Left ventricle myocardium inferior (tissue), 1 donor: ENCODE measurements around the gene TMPRSS3. TPM values are rescaled to one million over a fixed set of nuclear protein-coding genes. Genes with fewer than 3 reads are reported as not detected.

Experiments
- DNase-seq: peaks from one replicate; pipeline ENCODE4 v3.0.0-alpha.2; 2020
- H3K27ac ChIP-seq: fragments of 200-600 bp; replicated peaks from 2 replicates; pipeline ENCODE4 v1.8.0; 2021
- H3K27me3 ChIP-seq: fragments of 200-600 bp; 2 replicates; pipeline ENCODE4 v1.8.0; 2021; ENCODE audit warnings: low read depth
- H3K36me3 ChIP-seq: fragments of 200-600 bp; 2 replicates; pipeline ENCODE4 v1.8.0; 2021
- H3K4me1 ChIP-seq: fragments of 200-600 bp; 2 replicates; pipeline ENCODE4 v1.8.0; 2021
- H3K4me3 ChIP-seq: fragments of 200-600 bp; 2 replicates; pipeline ENCODE4 v1.8.0; 2021; ENCODE audit warnings: mild to moderate bottlenecking, moderate library complexity
- H3K9me3 ChIP-seq: fragments of 200-600 bp; replicated peaks from 2 replicates; pipeline ENCODE4 v1.8.0; 2021
- intact Hi-C: fragments of 100-400 bp; cut with micrococcal nuclease; formaldehyde crosslinking; loops from one replicate; pipeline ENCODE4 v1.11.0; 2022
- total RNA-seq: library from RNA; stranded (reverse); fragmentation: NEBNext Ultra II Directional; extraction: Animal tissue kit (Norgen Biotek cat#: 25700); gene quantifications from one replicate; pipeline ENCODE4 v1.2.1, GENCODE V29; 2021
- TF ChIP-seq, protein P1 (sequence below): fragments of 200-600 bp; IDR thresholded peaks from 2 replicates; pipeline ENCODE4 v1.8.0; 2021; ENCODE audit warnings: antibody characterized with exemption, mild to moderate bottlenecking, borderline replicate concordance
- donor health status: DM: no; HTN: yes; CAD: no; lungs with severe emphysema.

TMPRSS3 gene
- total RNA-seq, 1 donor from 2014 or later, result not detected

DNA sequence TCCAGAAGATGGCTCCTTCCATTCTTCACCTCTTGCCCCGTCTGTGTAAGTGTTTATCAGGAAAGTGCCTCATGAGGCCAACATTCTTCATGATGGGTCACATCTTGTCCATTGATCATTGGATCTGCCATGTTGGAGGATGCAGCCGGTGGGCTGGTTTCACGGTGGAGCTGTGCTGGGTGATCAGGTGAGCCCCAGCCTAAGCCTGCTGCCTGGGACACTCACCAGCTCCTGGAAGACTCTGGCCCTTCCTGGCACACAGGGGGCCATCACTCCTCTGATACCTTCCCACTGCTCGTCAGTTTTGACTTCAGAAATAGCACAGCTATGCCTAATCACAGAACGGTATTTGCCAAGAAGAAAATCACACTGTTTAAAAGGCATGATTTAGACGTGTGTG is 46.1 kb upstream of the TMPRSS3 start:
- DNase-seq, result no peak
- no peaks in the 10 kb centered on the region for H3K4me1 ChIP-seq
- peaks cover 3% of the 10 kb centered on the region for H3K9me3 ChIP-seq
- intact Hi-C loops, result no loop called here
- H3K27ac ChIP-seq, result no peak overlapping the region
- H3K27me3 ChIP-seq, result peaks cover 61% of the 10 kb centered on the region
- no peaks in the 10 kb centered on the region for H3K36me3 ChIP-seq
- TF ChIP-seq, protein P1, sequence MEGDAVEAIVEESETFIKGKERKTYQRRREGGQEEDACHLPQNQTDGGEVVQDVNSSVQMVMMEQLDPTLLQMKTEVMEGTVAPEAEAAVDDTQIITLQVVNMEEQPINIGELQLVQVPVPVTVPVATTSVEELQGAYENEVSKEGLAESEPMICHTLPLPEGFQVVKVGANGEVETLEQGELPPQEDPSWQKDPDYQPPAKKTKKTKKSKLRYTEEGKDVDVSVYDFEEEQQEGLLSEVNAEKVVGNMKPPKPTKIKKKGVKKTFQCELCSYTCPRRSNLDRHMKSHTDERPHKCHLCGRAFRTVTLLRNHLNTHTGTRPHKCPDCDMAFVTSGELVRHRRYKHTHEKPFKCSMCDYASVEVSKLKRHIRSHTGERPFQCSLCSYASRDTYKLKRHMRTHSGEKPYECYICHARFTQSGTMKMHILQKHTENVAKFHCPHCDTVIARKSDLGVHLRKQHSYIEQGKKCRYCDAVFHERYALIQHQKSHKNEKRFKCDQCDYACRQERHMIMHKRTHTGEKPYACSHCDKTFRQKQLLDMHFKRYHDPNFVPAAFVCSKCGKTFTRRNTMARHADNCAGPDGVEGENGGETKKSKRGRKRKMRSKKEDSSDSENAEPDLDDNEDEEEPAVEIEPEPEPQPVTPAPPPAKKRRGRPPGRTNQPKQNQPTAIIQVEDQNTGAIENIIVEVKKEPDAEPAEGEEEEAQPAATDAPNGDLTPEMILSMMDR, result no peak
- no peak overlapping the region for H3K4me3 ChIP-seq

DNA sequence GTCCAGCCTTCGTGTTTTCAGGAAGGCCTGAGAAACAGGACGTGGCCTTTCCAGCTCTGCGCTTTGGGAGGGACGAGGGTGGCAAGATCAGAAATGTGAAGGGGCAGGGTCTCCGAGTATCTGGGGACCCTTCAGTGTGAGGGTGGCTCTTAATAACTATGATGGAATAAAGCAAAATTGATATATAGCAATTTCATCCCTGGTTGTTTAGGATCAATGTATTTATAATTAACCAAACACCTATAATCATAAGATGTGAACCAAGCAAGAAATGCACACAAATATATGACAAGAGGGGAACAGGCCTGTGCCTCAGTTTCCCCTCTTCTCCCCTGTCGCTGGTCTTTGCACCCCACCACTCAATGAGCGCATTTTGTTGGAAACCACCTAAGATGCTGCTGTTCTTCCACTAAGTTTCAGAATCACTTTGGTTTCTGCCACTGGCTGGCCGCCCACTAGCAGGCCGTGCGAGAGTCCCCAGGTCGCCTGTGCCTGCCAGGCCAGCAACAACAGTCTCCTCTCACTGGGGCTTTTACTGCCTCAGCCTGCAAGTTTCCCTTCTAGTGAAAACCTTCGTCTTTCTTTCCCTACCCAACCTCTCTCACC is 44.4 kb upstream of the TMPRSS3 start:
- no peaks in the 10 kb centered on the region for H3K4me1 ChIP-seq
- H3K4me3 ChIP-seq, result no peak overlapping the region
- intact Hi-C loops, result no loop called here
- no peak overlapping the region for H3K27ac ChIP-seq
- DNase-seq, result no peak
- no peaks in the 10 kb centered on the region for H3K36me3 ChIP-seq
- H3K9me3 ChIP-seq, result peaks cover 10% of the 10 kb centered on the region
- peaks cover 57% of the 10 kb centered on the region for H3K27me3 ChIP-seq
- TF ChIP-seq, protein P1, result no peak

- Histone ChIP-seq H3K9me3 (peaks cover 10% of the 10 kb centered on the region), H3K4me1 (no peaks in the 10 kb centered on the region), H3K4me3 (no peak overlapping the region), H3K27me3 (peaks cover 57% of the 10 kb centered on the region), H3K36me3 (no peaks in the 10 kb centered on the region), H3K27ac (no peak overlapping the region)
- TF ChIP-seq, protein P1, result no peak
- no peak for DNase-seq
- intact Hi-C loops, result no loop called here
These were observed 43.7 kb upstream of the TMPRSS3 start for GRCh38 chr21:42439284-42440186.

GRCh38 chr21:42438316-42439205 is 42.7 kb upstream of the TMPRSS3 start:
- H3K4me3 ChIP-seq, result no peak overlapping the region
- H3K4me1 ChIP-seq, result no peaks in the 10 kb centered on the region
- DNase-seq, result no peak
- no peaks in the 10 kb centered on the region for H3K36me3 ChIP-seq
- H3K9me3 ChIP-seq, result peaks cover 13% of the 10 kb centered on the region
- TF ChIP-seq, protein P1, result no peak
- H3K27ac ChIP-seq, result no peak overlapping the region
- intact Hi-C loops, result no loop called here
- peaks cover 53% of the 10 kb centered on the region for H3K27me3 ChIP-seq

DNA sequence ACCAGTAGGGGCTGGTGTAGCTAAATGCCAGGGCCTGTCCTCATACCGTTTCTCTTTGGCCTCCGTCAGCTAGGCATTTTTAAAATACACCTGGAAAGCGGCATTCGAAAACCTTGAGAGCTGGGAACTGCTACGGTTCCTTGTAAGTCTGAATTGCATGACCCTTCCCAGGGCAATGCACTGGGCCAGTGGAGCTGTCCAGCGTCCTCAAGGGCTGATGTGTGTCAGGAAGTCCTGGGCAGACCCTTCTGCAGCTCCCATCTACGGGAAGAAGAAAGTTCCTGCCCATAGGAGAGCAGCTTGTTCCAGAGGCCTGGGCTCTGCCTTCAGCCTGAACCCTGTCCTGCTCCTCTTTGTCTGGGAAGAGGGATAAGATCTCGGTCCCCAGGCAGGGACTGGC is 41.9 kb upstream of the TMPRSS3 start:
- Histone ChIP-seq H3K4me1 (no peaks in the 10 kb centered on the region), H3K36me3 (no peaks in the 10 kb centered on the region), H3K4me3 (no peak overlapping the region), H3K9me3 (peaks cover 21% of the 10 kb centered on the region), H3K27ac (no peak overlapping the region), H3K27me3 (peaks cover 57% of the 10 kb centered on the region)
- no peak for DNase-seq
- intact Hi-C loops, result no loop called here
- TF ChIP-seq, protein P1, result no peak
